ENCODE measurements around the gene GGT1. TPM values are rescaled to one million over a fixed set of nuclear protein-coding genes. Genes with fewer than 3 reads are reported as not detected.

GGT1 gene
- total and polyA plus RNA-seq, 2 experiments from 2014 or later = 17.2 to 20.4 TPM

DNA sequence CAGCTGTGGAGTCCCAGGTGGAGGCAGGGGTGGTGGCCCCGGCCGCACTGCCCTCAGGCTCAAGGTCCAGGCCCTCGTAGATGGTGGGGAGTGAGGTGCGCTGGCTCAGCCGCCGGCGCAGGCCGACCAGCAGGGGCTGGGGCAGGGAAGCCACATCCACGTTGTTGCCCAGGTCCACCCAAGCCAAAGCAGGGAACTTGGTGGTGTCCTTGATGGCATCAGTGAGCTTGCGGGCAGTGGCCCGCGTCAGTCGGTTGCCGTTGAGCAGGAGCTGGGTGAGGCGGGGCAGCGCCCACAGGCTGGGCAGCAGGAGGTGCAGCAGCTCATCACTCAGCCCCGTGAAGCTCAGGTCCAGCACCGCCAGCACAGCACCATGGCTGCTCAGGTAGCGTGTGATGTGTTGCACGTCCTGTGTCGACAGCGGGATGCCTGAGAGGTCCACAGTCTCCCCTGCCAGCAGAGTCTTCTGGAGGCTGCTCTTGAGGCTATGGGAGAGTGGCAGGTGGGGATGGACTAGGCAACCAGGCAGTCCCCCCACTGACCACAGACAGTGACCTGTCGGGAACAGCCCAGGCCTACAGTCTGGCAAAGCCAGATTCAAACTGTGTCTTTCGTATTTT is 17.0 kb upstream of the GGT1 start:
- Histone ChIP-seq H3K9me3 (ENCODE audit: low read depth) (no peaks in the 10 kb centered on the region), H3K36me3 (peaks cover 11% of the 10 kb centered on the region), H3K4me3 (no peak overlapping the region), H3K27me3 (no peaks in the 10 kb centered on the region), H3K27ac (no peak overlapping the region), H3K4me1 (ENCODE audit: low read depth) (peaks cover 15% of the 10 kb centered on the region)
- no peak for DNase-seq (ENCODE audit: low read depth in 1 of 2, low spot score in 1 of 2)
- TF ChIP-seq, protein P1, sequence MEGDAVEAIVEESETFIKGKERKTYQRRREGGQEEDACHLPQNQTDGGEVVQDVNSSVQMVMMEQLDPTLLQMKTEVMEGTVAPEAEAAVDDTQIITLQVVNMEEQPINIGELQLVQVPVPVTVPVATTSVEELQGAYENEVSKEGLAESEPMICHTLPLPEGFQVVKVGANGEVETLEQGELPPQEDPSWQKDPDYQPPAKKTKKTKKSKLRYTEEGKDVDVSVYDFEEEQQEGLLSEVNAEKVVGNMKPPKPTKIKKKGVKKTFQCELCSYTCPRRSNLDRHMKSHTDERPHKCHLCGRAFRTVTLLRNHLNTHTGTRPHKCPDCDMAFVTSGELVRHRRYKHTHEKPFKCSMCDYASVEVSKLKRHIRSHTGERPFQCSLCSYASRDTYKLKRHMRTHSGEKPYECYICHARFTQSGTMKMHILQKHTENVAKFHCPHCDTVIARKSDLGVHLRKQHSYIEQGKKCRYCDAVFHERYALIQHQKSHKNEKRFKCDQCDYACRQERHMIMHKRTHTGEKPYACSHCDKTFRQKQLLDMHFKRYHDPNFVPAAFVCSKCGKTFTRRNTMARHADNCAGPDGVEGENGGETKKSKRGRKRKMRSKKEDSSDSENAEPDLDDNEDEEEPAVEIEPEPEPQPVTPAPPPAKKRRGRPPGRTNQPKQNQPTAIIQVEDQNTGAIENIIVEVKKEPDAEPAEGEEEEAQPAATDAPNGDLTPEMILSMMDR (IDR thresholded peaks at IDR 0.05; ENCODE audit: low read depth, low read length) = no peak

DNA sequence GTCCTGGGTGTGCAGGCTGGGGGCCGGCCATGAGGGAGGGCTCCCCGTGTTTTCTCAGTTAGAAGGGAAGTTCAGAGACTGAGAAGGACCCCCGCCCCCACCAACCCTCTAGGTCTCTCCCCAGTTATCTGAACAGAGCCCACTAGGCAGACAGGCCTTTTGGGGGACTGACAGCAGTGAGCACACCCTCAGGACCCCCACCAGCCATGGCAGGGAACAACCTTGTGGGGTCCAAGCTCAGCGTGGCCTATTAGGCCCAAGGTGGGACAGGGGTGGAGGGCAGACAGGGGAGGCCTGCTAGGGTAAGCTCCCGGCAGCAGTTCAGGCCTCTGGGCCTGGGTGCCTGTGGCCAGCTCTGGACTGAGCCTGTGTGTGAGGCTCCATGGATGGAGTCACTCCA is 15.7 kb upstream of the GGT1 start:
- Histone ChIP-seq H3K36me3 (peaks cover 11% of the 10 kb centered on the region), H3K9me3 (ENCODE audit: low read depth) (no peaks in the 10 kb centered on the region), H3K4me3 (no peak overlapping the region), H3K27ac (no peak overlapping the region), H3K27me3 (no peaks in the 10 kb centered on the region), H3K4me1 (ENCODE audit: low read depth) (peaks cover 15% of the 10 kb centered on the region)
- TF ChIP-seq, protein P1 (IDR thresholded peaks at IDR 0.05; ENCODE audit: low read depth, low read length) = no peak
- DNase-seq (ENCODE audit: low read depth in 1 of 2, low spot score in 1 of 2) = no peak

DNA sequence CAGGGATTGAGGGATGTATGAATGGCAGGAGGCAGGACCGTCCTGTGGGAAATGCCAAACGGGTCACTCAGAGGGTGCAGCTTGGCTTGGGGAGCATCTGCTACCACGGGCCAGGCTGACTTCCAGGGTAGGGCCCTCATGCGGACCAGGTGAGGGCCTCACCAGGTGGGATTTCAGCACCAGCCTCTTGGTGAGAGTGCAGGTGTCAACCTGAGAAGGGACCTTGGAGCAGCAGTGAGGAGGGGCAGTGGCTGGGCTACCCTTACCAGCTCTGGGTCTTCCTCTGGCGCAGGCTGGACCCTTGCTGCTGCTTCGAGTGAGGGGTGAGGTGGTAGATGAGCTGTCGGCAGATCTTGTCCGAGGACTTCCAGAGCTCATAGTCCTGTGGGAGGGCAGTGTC is 15.0 kb upstream of the GGT1 start:
- Histone ChIP-seq H3K27ac (no peak overlapping the region), H3K9me3 (ENCODE audit: low read depth) (no peaks in the 10 kb centered on the region), H3K27me3 (no peaks in the 10 kb centered on the region), H3K36me3 (peaks cover 11% of the 10 kb centered on the region), H3K4me3 (no peak overlapping the region), H3K4me1 (ENCODE audit: low read depth) (peaks cover 15% of the 10 kb centered on the region)
- DNase-seq (ENCODE audit: low read depth in 1 of 2, low spot score in 1 of 2) = no peak
- TF ChIP-seq, protein P1 (IDR thresholded peaks at IDR 0.05; ENCODE audit: low read depth, low read length) = no peak

DNA sequence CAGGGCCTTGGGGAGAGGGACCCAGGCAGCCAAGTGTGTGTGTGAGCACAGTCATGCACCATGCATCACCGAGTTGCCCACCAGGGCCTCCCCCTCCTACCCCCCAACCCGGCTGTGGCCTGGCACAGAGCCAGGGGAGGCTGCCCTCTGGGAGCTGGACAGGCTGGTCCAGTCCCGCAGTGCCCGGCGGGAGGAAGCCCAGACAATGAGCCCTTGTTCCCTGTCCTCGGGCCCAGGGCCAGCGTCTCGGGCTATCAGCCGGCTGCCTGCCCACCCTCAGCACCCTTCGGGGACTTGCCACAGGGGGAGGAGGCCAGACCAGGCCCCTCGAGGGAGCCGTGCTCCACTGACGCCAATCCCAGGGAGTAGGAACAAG is 14.6 kb upstream of the GGT1 start:
- H3K27ac ChIP-seq = no peak overlapping the region
- no peaks in the 10 kb centered on the region for H3K27me3 ChIP-seq
- H3K9me3 ChIP-seq (ENCODE audit: low read depth) = no peaks in the 10 kb centered on the region
- peaks cover 11% of the 10 kb centered on the region for H3K36me3 ChIP-seq
- TF ChIP-seq, protein P1 (IDR thresholded peaks at IDR 0.05; ENCODE audit: low read depth, low read length) = no peak
- no peak overlapping the region for H3K4me3 ChIP-seq
- H3K4me1 ChIP-seq (ENCODE audit: low read depth) = peaks cover 11% of the 10 kb centered on the region
- peak in 1 of 2 donors; percentile 52 for DNase-seq (ENCODE audit: low read depth in 1 of 2, low spot score in 1 of 2)

DNA sequence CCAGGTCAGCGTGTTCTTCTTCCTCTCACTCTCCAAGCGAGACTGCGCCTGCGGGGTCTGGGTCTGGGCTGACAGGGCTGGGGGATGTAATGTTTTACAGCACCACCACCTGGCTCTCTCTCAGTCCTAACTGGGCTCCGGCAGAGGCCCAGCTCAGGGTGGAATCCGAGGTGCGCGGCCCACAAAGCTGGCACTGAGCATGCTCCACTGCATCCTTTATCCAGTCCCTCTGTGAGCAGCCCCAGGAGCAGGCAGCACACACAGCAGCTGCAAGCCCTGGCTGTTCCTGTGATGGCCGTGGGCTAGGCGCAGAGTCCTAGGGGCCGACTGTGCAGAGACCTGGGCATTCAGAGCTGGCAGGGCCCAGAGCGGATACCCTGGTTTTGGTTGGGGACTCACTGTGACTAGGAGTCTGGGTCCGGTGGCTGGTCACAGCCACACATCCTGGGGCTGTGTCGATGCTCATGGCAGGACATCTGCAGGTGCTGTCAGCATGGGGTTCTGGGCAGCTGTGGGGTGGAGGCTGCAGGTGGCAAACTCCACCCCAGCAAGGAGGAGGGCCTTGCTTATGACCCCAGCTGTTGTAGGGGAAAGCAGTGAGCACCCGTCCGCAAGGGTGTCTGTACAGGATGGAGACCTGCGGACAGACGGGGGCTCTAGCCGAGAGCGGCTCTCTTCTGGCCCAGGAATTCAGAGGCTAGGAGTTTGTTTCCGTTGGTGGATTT is 14.1 kb upstream of the GGT1 start:
- H3K27ac ChIP-seq = no peak overlapping the region
- peaks cover 7% of the 10 kb centered on the region for H3K4me1 ChIP-seq (ENCODE audit: low read depth)
- H3K36me3 ChIP-seq = peaks cover 11% of the 10 kb centered on the region
- TF ChIP-seq, protein P1 (IDR thresholded peaks at IDR 0.05; ENCODE audit: low read depth, low read length) = no peak
- no peak overlapping the region for H3K4me3 ChIP-seq
- no peaks in the 10 kb centered on the region for H3K9me3 ChIP-seq (ENCODE audit: low read depth)
- DNase-seq (ENCODE audit: low read depth in 1 of 2, low spot score in 1 of 2) = no peak
- no peaks in the 10 kb centered on the region for H3K27me3 ChIP-seq
